IMR-90 (cell line): ENCODE data around the gene FAF1. TPM values are rescaled to one million over a fixed set of nuclear protein-coding genes. Genes with fewer than 3 reads are reported as not detected.

ENCODE experiments used
- ATAC-seq: fragments of 200-7000 bp; cut with Tn5 transposase; 2 replicates; pipeline ENCODE4 v1.9.1; 2020; ENCODE audit warnings: low read depth, mild to moderate bottlenecking, moderate library complexity
- BruUV-seq: library from RNA; stranded (reverse); fragments of 400-500 nt; replicated peaks from 2 replicates; lab custom pipeline; 2021; lab: Mats Ljungman, UMichigan
- CTCF ChIA-PET: fragments of 300-600 bp; formaldehyde crosslinking; extraction: SDS; loops from one replicate; lab custom pipeline; 2021; ENCODE audit warnings: antibody characterized with exemption; lab: Yijun Ruan, JAX
- POLR2A ChIA-PET: fragments of 300-600 bp; sonication (Branson Sonifier 250); formaldehyde crosslinking; loops from one replicate; lab custom pipeline; 2022; ENCODE audit warnings: antibody characterized with exemption; ENCODE audit not compliant: unreplicated experiment; lab: Charles Lee
- DNase-seq: peaks from one replicate; pipeline ENCODE4 v3.0.0; 2013
- H2AFZ ChIP-seq: replicated peaks from 2 replicates; pipeline ENCODE3; 2013; ENCODE audit warnings: low read length, mild to moderate bottlenecking; ENCODE audit not compliant: poor library complexity
- H2AK5ac ChIP-seq: 2 replicates; pipeline ENCODE4 v1.6.1; 2013; ENCODE audit warnings: low read depth, low read length, inconsistent platforms
- H2AK9ac ChIP-seq: replicated peaks from 2 replicates; pipeline ENCODE3; 2013; ENCODE audit warnings: mild to moderate bottlenecking, low read depth, low read length, moderate library complexity; ENCODE audit not compliant: poor library complexity
- H2BK120ac ChIP-seq: 2 replicates; pipeline ENCODE4 v1.6.1; 2013; ENCODE audit warnings: low read depth, low read length, inconsistent platforms
- H2BK15ac ChIP-seq: 3 replicates; pipeline ENCODE4 v1.6.1; 2013; ENCODE audit warnings: low read depth, low read length, inconsistent platforms
- H2BK20ac ChIP-seq: 2 replicates; pipeline ENCODE4 v1.6.1; 2013; ENCODE audit warnings: low read depth, mild to moderate bottlenecking, inconsistent platforms, low read length, moderate library complexity
- H2BK5ac ChIP-seq: 2 replicates; pipeline ENCODE4 v1.6.1; 2013; ENCODE audit warnings: mild to moderate bottlenecking, low read depth, low read length, inconsistent platforms; ENCODE audit not compliant: poor library complexity, severe bottlenecking
- H3K14ac ChIP-seq: replicated peaks from 2 replicates; pipeline ENCODE4 v1.6.1; 2013; ENCODE audit warnings: low read depth, low read length, inconsistent platforms
- H3K18ac ChIP-seq: 2 replicates; pipeline ENCODE4 v1.6.1; 2013; ENCODE audit warnings: low read depth, low read length, control low read depth
- H3K23ac ChIP-seq: 2 replicates; pipeline ENCODE4 v1.6.1; 2013; ENCODE audit warnings: low read depth, low read length, inconsistent platforms
- H3K27ac ChIP-seq: 2 replicates; pipeline ENCODE4 v1.5.1; 2013; ENCODE audit warnings: mild to moderate bottlenecking, control low read depth, low read length; ENCODE audit not compliant: insufficient read depth
- H3K27me3 ChIP-seq: 2 replicates; pipeline ENCODE4 v1.6.1; 2013; ENCODE audit warnings: low read length; ENCODE audit not compliant: control insufficient read depth, insufficient read depth
- H3K36me3 ChIP-seq: 2 replicates; pipeline ENCODE4 v1.6.1; 2013; ENCODE audit warnings: low read length, mixed read lengths; ENCODE audit not compliant: control insufficient read depth, insufficient read depth
- H3K4ac ChIP-seq: 2 replicates; pipeline ENCODE4 v1.6.1; 2013; ENCODE audit warnings: low read depth, low read length, inconsistent platforms
- H3K4me1 ChIP-seq: 2 replicates; pipeline ENCODE4 v1.6.1; 2013; ENCODE audit warnings: low read length, mixed read lengths; ENCODE audit not compliant: control insufficient read depth, insufficient read depth
- H3K4me2 ChIP-seq: 2 replicates; pipeline ENCODE4 v1.6.1; 2013; ENCODE audit warnings: low read depth, mild to moderate bottlenecking, control low read depth, low read length, moderate library complexity
- H3K4me3 ChIP-seq: 2 replicates; pipeline ENCODE4 v1.5.1; 2013; ENCODE audit warnings: low read depth, mild to moderate bottlenecking, control low read depth, low read length, moderate library complexity; ENCODE audit not compliant: insufficient read depth
- H3K56ac ChIP-seq: 2 replicates; pipeline ENCODE4 v1.6.1; 2013; ENCODE audit warnings: low read length, inconsistent platforms; ENCODE audit not compliant: insufficient read depth; ENCODE audit errors: extremely low read depth
- H3K79me1 ChIP-seq, 2 experiments: 2 replicates each; pipeline ENCODE4 v1.6.1; 2013; ENCODE audit warnings: low read length in 2 of 2, inconsistent platforms in 1 of 2, low read depth in 1 of 2
- H3K9ac ChIP-seq: 2 replicates; pipeline ENCODE4 v1.6.1; 2013; ENCODE audit warnings: low read depth, low read length, control low read depth
- H3K9me1 ChIP-seq: 2 replicates; pipeline ENCODE4 v1.6.1; 2013; ENCODE audit warnings: low read length, inconsistent platforms; ENCODE audit not compliant: insufficient read depth
- H3K9me3 ChIP-seq: 2 replicates; pipeline ENCODE4 v1.6.1; 2013; ENCODE audit warnings: low read length; ENCODE audit not compliant: control insufficient read depth, insufficient read depth
- H4K20me1 ChIP-seq: 2 replicates; pipeline ENCODE4 v1.6.1; 2013; ENCODE audit warnings: low read length, inconsistent platforms; ENCODE audit not compliant: insufficient read depth
- H4K5ac ChIP-seq: 2 replicates; pipeline ENCODE4 v1.6.1; 2013; ENCODE audit warnings: mild to moderate bottlenecking, low read depth, low read length, control low read depth
- H4K8ac ChIP-seq, 2 experiments: 2 replicates each; pipeline ENCODE4 v1.6.1; 2013; ENCODE audit warnings: low read depth in 2 of 2, low read length in 2 of 2, control low read depth in 1 of 2, inconsistent platforms in 1 of 2
- H4K91ac ChIP-seq: 2 replicates; pipeline ENCODE4 v1.6.1; 2013; ENCODE audit warnings: low read depth, low read length, inconsistent platforms; ENCODE audit not compliant: insufficient read depth
- BHLHE40 ChIP-seq: fragments of 150-350 bp; IDR thresholded peaks from 2 replicates; pipeline ENCODE4 v1.6.1; 2016; ENCODE audit warnings: mild to moderate bottlenecking, low read depth, low read length
- CEBPB ChIP-seq: IDR thresholded peaks from 2 replicates; pipeline ENCODE4 v1.6.1; 2012; ENCODE audit warnings: low read depth, low read length, improper control_type of control experiment
- CHD1 ChIP-seq: IDR thresholded peaks from 2 replicates; pipeline ENCODE4 v1.6.1; 2012; ENCODE audit warnings: low read depth, low read length, improper control_type of control experiment
- CTCF ChIP-seq: conservative IDR thresholded peaks from 2 replicates; pipeline ENCODE4 v1.5.1; 2012; ENCODE audit warnings: mild to moderate bottlenecking, low read depth, low read length, improper control_type of control experiment
- ELK1 ChIP-seq: fragments of 150-350 bp; IDR thresholded peaks from 2 replicates; pipeline ENCODE4 v1.6.1; 2016; ENCODE audit warnings: low read depth, mild to moderate bottlenecking, low read length, moderate library complexity, borderline replicate concordance
- FOS ChIP-seq: fragments of 150-350 bp; IDR thresholded peaks from 2 replicates; pipeline ENCODE4 v1.6.1; 2016; ENCODE audit warnings: low read depth, low read length
- MAFK ChIP-seq: IDR thresholded peaks from 2 replicates; pipeline ENCODE4 v1.6.1; 2012; ENCODE audit warnings: low read depth, low read length, improper control_type of control experiment
- MAZ ChIP-seq: IDR thresholded peaks from 2 replicates; pipeline ENCODE4 v1.6.1; 2012; ENCODE audit warnings: low read depth, mild to moderate bottlenecking, low read length, improper control_type of control experiment, moderate library complexity, borderline replicate concordance
- MXI1 ChIP-seq: IDR thresholded peaks from 2 replicates; pipeline ENCODE4 v1.6.1; 2012; ENCODE audit warnings: low read depth, mild to moderate bottlenecking, low read length, moderate library complexity, borderline replicate concordance
- NFE2L2 ChIP-seq: fragments of 150-350 bp; IDR thresholded peaks from 2 replicates; pipeline ENCODE4 v1.6.1; 2016; ENCODE audit warnings: low read depth, mild to moderate bottlenecking, low read length
- POLR2A ChIP-seq: IDR thresholded peaks from 2 replicates; pipeline ENCODE4 v1.6.1; 2012; ENCODE audit warnings: mild to moderate bottlenecking, low read depth, low read length
- RAD21 ChIP-seq: IDR thresholded peaks from 2 replicates; pipeline ENCODE4 v1.6.1; 2012; ENCODE audit warnings: low read length, improper control_type of control experiment
- RCOR1 ChIP-seq: IDR thresholded peaks from 2 replicates; pipeline ENCODE4 v1.6.1; 2012; ENCODE audit warnings: mild to moderate bottlenecking, low read length, improper control_type of control experiment; ENCODE audit not compliant: insufficient replicate concordance
- RFX5 ChIP-seq: IDR thresholded peaks from 2 replicates; pipeline ENCODE4 v1.8.0; 2012; ENCODE audit warnings: low read depth, mild to moderate bottlenecking, low read length, moderate library complexity
- SMC3 ChIP-seq: fragments of 150-350 bp; IDR thresholded peaks from 2 replicates; pipeline ENCODE4 v1.6.1; 2016; ENCODE audit warnings: low read depth, mild to moderate bottlenecking, antibody characterized with exemption, low read length, moderate library complexity
- USF2 ChIP-seq: fragments of 150-350 bp; IDR thresholded peaks from 2 replicates; pipeline ENCODE4 v1.6.1; 2017; ENCODE audit warnings: mild to moderate bottlenecking, antibody characterized with exemption, low read length, low read depth
- WGBS, 2 experiments: methylation state at CpG; one replicate each; pipeline versions ENCODE4 v1.1.5 to v1.1.7; 2013; ENCODE audit warnings: missing lambda C conversion rate in 2 of 2; ENCODE audit not compliant: insufficient read length in 1 of 2; ENCODE audit errors: extremely low coverage in 2 of 2; 5-methylcytosine and 5-hydroxymethylcytosine counted together
- dilution Hi-C: fragments of 300-500 bp; cut with HindIII; formaldehyde crosslinking; loops from one replicate; pipeline ENCODE4 v1.14.3; 2018; ENCODE audit warnings: low sequenced_read_pairs; ENCODE audit not compliant: unreplicated experiment
- in situ Hi-C: fragments of 300-500 bp; cut with MboI; formaldehyde crosslinking; loops from 3 replicates; pipeline ENCODE4 v1.14.3; 2019; ENCODE audit warnings: low sequenced_read_pairs, inconsistent platforms, mixed read lengths
- intact Hi-C: fragments of 100-400 bp; cut with micrococcal nuclease; formaldehyde crosslinking; loops from 2 replicates; pipeline ENCODE4 v1.10.0; 2022
- polyA plus RNA-seq, 3 experiments: library from polyadenylated mRNA; depleted of rRNA; stranded (reverse); fragments of >200 nt; gene quantifications; 2 replicates each; pipeline ENCODE4 v1.2.3, GENCODE V29; 2012; ENCODE audit warnings: low replicate concordance in 1 of 3
- total RNA-seq: library from RNA; depleted of rRNA; stranded (reverse); fragments of >200 nt; gene quantifications from 2 replicates; pipeline ENCODE4 v1.2.3, GENCODE V29; 2012

The FAF1 gene
- total and polyA plus RNA-seq, 2 of the 4 experiments (the other 2 are of a cell fraction), result 18.8 to 72.9 TPM

- intact Hi-C loops, result no loop called here
- H3K14ac ChIP-seq, result no peak overlapping the region
- DNase-seq, result peak; percentile 19
- no peak overlapping the region for H3K56ac ChIP-seq
- H3K27me3 ChIP-seq, result no peaks in the 10 kb centered on the region
- peaks cover 2% of the 10 kb centered on the region; the same call in 1 of the 2 replicates for H3K4me1 ChIP-seq
- no peak overlapping the region for H2AK9ac ChIP-seq
- H2BK5ac ChIP-seq, result no peak overlapping the region
- H3K27ac ChIP-seq, result no peak overlapping the region
- no peak overlapping the region for H2BK20ac ChIP-seq
- H3K4me3 ChIP-seq, result no peak overlapping the region
- no peak overlapping the region for H4K91ac ChIP-seq
- no peaks in the 10 kb centered on the region for H3K9me3 ChIP-seq
- H2BK15ac ChIP-seq, result no peak overlapping the region
- ATAC-seq, result no peak
- no peak overlapping the region for H2AK5ac ChIP-seq
- no TSS peak for BruUV-seq
- no peak overlapping the region for H3K18ac ChIP-seq
- H3K23ac ChIP-seq, result no peak overlapping the region
- no peak overlapping the region for H3K9ac ChIP-seq
- no peaks in the 10 kb centered on the region; the same call in 1 of the 2 replicates for H4K20me1 ChIP-seq
- CTCF ChIA-PET, result no interaction called here
- H3K4me2 ChIP-seq, result no peak overlapping the region
- H2AFZ ChIP-seq, result no peak overlapping the region
- no peaks in the 10 kb centered on the region for H3K36me3 ChIP-seq
- in situ Hi-C loops, result no loop called here
- no peak overlapping the region for H2BK120ac ChIP-seq
- WGBS, 2 experiments, result no CpG with 5 or more reads among the region's 6 CpGs
- dilution Hi-C loops, result no loop called here
- no peak overlapping the region for H3K4ac ChIP-seq
- H4K8ac ChIP-seq, result no peak overlapping the region
- no peak overlapping the region for H4K5ac ChIP-seq
- H3K79me1 ChIP-seq, result peaks cover 12 to 30% of the 10 kb centered on the region in 2 experiments
- H3K9me1 ChIP-seq, result no peaks in the 10 kb centered on the region
- TF ChIP-seq CEBPB (no peak), SMC3 (no peak), CTCF (no peak), USF2 (no peak), NFE2L2 (no peak), POLR2A (no peak), RAD21 (no peak), MAFK (no peak), ELK1 (no peak), FOS (no peak), MAZ (no peak), CHD1 (no peak), RFX5 (no peak), RCOR1 (no peak), BHLHE40 (no peak), MXI1 (no peak)
- POLR2A ChIA-PET, result no interaction called here
These were observed 28.9 kb downstream of the FAF1 start for GRCh38 chr1:50930965-50931737.
